GM13977 (cell line): ENCODE results near the gene PKIB.
"Not testable (repeated sequence)": the region's sequence is repeated elsewhere in the genome, so short reads cannot be mapped to it uniquely, and the experiment has no call there.

Experiments used
- DNase-seq: peaks from one replicate; pipeline ENCODE4 v3.0.0; 2012; ENCODE audit warnings: low spot score
- in situ Hi-C: fragments of 300-500 bp; cut with MboI; formaldehyde crosslinking; loops from one replicate; pipeline ENCODE4 v1.12.0; 2022; ENCODE audit warnings: low sequenced_read_pairs, low pct_unique_long_range_greater_than_20kb, mixed read lengths, inconsistent platforms; ENCODE audit not compliant: unreplicated experiment
- TF ChIP-seq, protein P1 (sequence below): IDR thresholded peaks from 2 replicates; pipeline ENCODE4 v1.5.1; 2012; ENCODE audit warnings: mild to moderate bottlenecking, control low read depth; ENCODE audit not compliant: insufficient read depth; ENCODE audit errors: extremely low read depth, missing control alignments

PKIB gene

DNA sequence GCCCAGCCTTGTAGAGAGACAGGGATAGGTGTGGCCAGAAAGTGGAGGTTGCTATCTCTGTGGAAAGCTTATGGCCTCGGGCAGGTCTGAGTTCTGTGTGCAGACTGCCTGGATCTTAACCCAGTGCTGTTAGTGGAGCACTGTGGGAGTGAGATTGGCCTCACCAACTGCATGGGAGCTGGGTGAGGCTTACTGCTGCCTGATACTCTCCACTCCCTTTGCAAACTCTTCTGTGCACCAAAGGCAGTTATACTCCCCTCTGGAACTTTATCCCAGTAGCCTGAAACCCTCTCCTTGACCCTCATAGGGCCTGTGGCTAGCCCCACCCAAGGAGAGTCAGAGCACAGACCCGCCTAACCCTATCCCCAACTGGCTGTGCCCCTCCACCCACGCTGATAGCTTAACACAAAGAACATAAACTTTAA is 41.4 kb upstream of the PKIB start:
- DNase-seq = no peak
- TF ChIP-seq, protein P1, sequence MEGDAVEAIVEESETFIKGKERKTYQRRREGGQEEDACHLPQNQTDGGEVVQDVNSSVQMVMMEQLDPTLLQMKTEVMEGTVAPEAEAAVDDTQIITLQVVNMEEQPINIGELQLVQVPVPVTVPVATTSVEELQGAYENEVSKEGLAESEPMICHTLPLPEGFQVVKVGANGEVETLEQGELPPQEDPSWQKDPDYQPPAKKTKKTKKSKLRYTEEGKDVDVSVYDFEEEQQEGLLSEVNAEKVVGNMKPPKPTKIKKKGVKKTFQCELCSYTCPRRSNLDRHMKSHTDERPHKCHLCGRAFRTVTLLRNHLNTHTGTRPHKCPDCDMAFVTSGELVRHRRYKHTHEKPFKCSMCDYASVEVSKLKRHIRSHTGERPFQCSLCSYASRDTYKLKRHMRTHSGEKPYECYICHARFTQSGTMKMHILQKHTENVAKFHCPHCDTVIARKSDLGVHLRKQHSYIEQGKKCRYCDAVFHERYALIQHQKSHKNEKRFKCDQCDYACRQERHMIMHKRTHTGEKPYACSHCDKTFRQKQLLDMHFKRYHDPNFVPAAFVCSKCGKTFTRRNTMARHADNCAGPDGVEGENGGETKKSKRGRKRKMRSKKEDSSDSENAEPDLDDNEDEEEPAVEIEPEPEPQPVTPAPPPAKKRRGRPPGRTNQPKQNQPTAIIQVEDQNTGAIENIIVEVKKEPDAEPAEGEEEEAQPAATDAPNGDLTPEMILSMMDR = no peak
- in situ Hi-C loops = no loop called here

DNA sequence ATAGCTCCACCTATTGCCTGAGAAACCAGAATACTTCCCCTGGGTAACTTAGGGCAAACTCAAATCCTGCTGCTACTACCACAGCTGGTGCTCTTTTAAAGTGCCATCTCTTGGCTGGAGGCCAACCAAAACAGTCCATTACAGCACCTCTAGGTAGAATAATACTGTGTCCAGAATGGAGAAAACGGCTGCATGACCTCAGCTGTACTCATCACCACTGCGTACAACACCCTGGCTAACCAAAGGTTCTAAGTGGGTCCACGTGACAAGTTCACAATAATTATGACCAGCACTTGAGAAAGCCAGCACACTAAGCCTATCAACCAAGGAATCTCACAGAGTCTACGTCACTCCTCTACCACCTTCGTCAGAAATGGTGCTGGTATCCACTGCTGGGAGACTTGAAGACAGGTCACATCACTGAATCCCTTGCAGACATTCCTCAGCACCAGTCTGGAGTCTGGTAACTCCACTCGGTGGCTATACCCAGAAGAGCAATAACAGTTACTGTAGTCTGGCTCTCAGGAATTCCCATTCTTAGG is 40.9 kb upstream of the PKIB start:
- no peak for DNase-seq
- TF ChIP-seq, protein P1 = no peak
- in situ Hi-C loops = no loop called here

GRCh38 chr6:122571888-122572287 is 38.3 kb upstream of the PKIB start:
- TF ChIP-seq, protein P1 = no peak
- no peak for DNase-seq
- in situ Hi-C loops = no loop called here

GRCh38 chr6:122576888-122577287 is 33.3 kb upstream of the PKIB start:
- TF ChIP-seq, protein P1 = no peak
- DNase-seq = no peak
- in situ Hi-C loops = no loop called here

DNA sequence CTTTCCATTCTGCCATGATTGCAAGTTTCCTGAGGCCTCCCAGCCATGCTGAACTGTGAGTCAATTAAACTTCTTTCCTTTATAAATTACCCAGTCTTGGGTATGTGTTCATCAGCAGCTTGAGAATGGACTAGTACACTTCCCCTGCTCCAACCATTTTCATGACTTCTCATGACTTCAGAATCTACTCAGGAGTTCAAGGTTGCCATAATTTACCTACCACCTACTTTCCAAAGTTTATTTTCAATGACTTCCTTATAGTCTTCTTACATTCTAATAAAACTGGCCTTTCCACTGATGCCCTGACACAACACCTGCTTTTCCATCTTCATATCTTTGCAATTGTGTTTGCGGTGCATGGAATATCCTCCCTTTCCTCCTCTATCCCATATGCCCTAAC is 31.2 kb upstream of the PKIB start:
- in situ Hi-C loops = no loop called here
- no peak for DNase-seq
- TF ChIP-seq, protein P1 = no peak

- no peak for DNase-seq
- TF ChIP-seq, protein P1 = no peak
- in situ Hi-C loops = no loop called here
Observed at GRCh38 chr6:122580737-122581136, 29.5 kb upstream of the PKIB start.

DNA sequence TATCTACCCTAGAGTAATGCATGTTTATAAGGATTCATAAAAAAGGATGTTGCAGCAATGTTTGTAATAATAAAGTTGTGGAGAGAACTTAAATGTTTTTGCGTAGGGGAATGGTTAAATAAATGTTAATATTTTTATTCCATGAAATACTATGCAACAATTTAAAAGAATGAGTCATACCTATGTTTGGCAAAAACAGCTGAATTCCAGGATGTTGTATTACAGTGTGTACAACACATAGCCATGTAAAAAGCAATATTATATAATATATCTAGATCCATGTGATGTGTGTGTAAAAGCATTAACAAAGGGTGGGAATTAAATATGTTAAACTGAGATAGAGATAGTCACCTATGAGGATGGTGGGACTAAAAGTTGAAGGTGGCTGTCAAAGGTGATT is 21.1 kb upstream of the PKIB start:
- TF ChIP-seq, protein P1 = no peak
- in situ Hi-C loops = no loop called here
- DNase-seq = no peak

GRCh38 chr6:122598295-122598694 is 11.9 kb upstream of the PKIB start:
- not testable (repeated sequence) for DNase-seq

More at GRCh38 chr6:122598295-122598694, 11.9 kb upstream of the PKIB start:
- in situ Hi-C loops = not testable (repeated sequence)
